HG03558 (cell line): ENCODE results near the gene THBS4.
"Not testable (repeated sequence)": the region's sequence is repeated elsewhere in the genome, so short reads cannot be mapped to it uniquely, and the experiment has no call there.

Source experiments
- ATAC-seq: cut with Tn5 transposase; IDR thresholded peaks from one replicate; pipeline ENCODE4 v1.9.1; 2021; ENCODE audit warnings: moderate number of reproducible peaks; ENCODE audit not compliant: unreplicated experiment; ENCODE audit errors: extremely low read depth

Gene THBS4

GRCh38 chr5:80072103-80073073 lies 37.2 kb downstream of the THBS4 start:
- ATAC-seq = no peak

- no peak for ATAC-seq
Observed at GRCh38 chr5:80076131-80077050, 41.2 kb downstream of the THBS4 start.

DNA sequence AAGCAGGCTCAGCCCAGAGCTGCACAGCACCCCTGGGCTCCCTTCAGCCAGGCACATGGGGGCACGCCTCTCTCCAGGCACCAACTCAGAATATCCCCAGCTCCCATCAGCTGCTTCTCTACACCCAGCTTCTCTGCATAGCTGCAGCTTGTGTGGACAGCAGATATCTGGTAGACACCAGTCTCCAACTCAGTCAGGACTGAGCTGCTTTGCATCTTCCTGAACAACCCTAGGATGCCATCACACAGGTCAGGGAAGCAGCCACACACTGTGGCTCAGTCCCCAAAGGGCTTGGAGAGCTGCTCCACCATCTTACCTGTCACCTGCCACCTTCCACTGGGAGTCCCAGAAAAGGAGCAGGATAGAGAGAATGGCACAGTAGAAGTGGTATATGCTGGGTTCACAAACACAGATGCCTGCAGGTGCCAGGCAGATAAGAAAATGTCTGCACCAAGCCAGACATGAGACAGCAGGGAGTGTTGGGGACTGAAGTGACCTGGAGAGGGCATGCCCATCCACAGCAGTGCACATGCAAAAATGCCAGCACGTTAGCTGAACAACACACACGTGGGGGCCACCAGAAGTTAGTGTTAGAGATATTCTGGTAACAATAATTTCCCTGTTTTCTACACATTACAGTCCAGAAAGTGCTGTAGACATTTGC lies 42.0 kb downstream of the THBS4 start:
- ATAC-seq = no peak

DNA sequence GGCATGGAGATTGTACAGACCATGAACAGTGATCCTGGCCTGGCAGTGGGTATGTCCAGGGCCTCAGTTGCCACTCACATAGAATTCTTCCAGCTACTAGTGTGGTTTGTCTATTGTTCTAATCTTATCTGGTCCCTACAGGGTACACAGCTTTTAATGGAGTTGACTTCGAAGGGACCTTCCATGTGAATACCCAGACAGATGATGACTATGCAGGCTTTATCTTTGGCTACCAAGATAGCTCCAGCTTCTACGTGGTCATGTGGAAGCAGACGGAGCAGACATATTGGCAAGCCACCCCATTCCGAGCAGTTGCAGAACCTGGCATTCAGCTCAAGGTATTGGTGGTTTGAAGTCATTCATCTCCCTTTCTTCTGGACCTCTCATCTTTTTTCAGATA lies 43.8 kb downstream of the THBS4 start:
- no peak for ATAC-seq

- ATAC-seq = no peak
Observed at GRCh38 chr5:80082281-80082680, 47.1 kb downstream of the THBS4 start.

GRCh38 chr5:80082731-80083100 lies 47.6 kb downstream of the THBS4 start:
- no peak for ATAC-seq

- no peak for ATAC-seq
Observed at GRCh38 chr5:80083101-80083890, 48.1 kb downstream of the THBS4 start.

- no peak for ATAC-seq
Observed at GRCh38 chr5:80090884-80091166, 55.7 kb downstream of the THBS4 start.

DNA sequence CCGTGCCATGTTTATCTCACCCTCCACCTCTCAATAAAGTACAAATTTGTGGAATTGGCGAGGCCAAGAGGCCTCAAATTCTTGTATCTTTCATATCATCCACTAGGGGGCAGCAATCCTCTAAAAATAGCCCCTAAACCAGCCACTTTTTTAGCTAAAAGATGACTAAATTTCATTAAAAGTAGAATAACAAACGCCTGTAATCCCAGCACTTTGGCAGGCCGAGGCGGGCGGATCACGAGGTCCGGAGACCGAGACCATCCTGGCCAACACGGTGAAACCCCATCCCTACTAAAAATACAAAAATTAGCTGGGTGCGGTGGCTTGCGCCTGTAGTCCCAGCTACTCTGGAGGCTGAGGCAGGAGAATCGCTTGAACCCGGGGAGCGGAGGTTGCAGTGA lies 56.6 kb downstream of the THBS4 start:
- not testable (repeated sequence) for ATAC-seq

- ATAC-seq = no peak
Observed at GRCh38 chr5:80092486-80093107, 57.4 kb downstream of the THBS4 start.

DNA sequence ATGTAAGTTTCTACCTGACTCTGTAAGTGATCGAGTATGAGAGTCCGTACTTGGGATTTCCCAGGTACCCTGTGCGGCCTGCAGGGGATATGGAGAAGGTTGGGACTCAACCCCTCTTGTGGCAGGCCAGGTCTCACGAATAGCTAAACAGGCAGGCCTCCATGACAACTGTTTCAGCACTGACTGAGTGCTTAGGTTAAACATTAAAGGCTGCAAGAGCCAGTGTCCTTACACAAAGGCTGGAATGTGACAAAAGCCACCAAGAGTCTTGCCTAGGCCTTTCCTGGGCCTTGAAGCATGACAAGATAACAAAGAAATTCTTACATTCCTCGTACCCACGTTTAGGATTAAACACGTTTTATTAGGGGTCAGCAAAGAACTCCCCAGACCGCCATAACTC lies 58.6 kb downstream of the THBS4 start:
- no peak for ATAC-seq

DNA sequence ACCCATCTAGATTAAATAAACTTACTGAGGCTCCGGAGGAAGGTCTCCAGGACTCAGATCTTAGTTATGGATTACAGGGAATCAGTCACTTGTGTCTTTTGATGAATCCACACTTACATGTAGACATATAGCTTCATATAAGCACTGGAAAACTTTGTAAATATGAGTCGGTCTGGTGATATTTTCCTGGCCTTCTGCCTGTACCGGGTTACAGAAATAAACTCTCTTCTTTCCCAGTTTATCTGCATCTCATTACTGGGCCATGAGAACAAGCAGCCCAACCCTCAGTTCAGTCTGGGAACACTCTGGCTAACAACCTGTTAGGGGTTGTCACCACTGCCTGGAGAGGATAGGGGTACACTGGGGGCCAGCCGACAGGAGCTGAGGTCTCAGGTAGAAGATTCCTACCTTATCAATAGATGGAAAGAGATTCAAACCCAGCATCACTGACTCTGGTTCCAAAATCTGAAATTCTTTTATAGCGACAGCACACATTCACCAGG lies 59.1 kb downstream of the THBS4 start:
- no peak for ATAC-seq

GRCh38 chr5:80097451-80097850 lies 62.3 kb downstream of the THBS4 start:
- no peak for ATAC-seq

- ATAC-seq = no peak
Observed at GRCh38 chr5:80101993-80102392, 66.8 kb downstream of the THBS4 start.

DNA sequence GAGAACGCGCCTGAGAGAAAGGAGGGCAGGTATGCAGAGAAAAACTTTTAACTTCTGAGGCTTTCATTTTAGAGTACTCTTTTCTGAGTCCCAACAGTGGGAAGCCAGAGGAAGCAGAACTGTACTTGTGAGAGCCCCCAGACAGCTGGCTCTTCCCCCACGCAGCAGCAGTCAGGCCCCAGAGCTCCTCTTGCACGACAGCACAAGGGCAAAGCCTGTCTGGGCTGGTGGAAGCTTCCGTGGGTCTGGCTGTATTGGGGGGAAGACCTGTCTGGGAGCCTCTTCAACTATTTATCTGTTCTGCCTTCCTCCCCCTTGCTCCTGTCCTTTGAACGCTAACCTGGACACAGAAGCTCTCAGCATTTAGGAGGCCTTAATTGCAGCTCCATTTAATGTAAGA lies 68.2 kb downstream of the THBS4 start:
- ATAC-seq = no peak

DNA sequence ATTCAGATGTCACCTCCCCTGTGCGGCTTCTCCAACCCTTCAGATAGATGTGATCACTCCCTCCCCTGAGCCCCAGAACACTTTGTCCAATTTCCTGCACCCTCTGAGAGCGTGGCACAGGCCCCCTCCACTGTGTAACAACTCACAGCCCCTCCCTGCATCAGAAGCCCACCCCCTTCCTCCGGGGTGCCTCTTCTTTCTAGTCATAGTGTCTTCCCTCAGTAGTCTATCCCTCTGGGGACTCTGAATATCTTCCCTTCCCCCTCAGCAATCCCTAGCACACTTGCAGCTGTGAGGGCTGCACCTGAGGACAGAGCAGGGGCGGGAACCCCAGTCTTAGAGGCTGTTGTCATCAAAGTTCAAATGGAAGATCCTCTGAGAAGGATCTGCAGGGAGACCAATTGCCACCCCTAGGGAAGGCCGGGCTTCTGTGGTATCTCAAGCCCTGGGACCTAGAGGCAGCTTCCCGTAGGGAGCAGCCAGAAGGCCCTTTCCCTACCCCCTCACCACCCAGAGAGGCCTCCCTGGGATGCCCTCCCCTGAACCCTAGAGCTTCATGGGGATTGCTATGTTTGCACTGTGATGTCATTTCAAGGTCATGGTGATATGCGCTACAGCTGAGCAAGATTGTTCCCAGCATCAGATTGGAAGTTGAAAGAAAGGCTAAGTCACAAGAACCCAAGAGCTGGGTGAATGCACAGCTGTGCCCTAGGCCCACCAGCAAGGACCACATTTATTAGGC lies 70.7 kb downstream of the THBS4 start:
- no peak for ATAC-seq

- ATAC-seq = no peak
Observed at GRCh38 chr5:80106916-80107315, 71.8 kb downstream of the THBS4 start.

DNA sequence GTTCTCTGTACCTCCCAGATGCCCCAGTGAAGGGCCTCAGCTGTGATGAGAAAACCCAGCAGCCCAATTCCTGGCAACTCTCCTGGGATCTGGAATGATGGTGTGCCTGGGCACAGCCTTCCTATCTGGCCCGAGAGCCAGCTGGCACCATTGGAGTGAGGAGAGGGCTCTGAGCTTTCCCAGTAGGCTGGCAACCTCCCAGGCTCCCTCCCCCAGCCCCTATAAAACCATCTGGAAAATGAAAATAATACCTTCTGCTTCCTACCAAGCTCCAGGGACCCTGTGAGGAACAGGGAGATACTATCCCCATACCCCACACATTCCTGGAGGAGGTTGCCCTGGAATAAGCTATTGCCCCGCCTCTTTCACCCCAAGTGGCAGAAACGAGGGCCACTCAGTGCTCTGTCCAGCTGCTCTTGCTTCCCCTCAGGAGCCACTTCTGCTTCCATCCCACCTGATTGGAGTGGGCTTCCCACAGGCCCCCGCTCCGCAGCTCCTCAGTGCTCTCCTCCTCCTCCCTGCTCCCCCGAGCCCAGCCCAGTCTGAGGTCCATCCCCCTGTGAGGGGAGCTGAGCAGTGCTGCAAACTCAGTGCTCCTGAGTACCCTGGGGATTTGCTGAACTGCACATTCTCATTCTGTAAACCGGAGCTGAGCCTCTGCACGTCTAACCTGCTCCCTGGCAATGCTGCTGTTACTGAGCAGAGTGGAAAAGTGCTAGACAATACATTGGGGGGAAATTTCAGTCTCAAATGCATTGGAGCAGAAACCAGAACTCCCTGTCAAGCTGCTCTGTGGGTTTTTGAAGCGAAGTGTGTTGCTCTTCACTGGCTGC lies 74.7 kb downstream of the THBS4 start:
- ATAC-seq = no peak
